Raji (cell line): ENCODE measurements around the gene SUPT3H.

Experiments
- POLR2A ChIP-seq: IDR thresholded peaks from 2 replicates; pipeline ENCODE4 v1.6.1; 2011; ENCODE audit warnings: low read depth, low read length, control low read depth; ENCODE audit not compliant: insufficient read depth

SUPT3H gene

DNA sequence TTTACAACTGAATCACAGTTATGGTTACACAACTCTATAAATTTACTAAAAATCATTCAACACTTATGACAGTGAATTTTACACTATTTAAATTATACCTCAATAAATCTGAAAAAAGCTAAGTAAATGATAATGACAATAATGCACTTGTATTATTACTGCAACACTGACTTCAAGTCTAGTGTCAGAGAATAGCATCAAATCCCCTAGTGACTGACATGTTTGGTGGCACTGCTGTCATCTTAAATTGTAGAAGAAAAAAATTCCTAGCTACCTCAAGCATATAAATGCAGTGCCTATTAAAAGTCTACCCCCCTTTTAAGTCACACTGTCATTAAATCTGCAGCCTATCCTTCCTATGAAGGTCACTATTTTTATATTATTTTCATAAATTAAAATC is 239.0 kb downstream of the SUPT3H start:
- TF ChIP-seq POLR2A: no peak

DNA sequence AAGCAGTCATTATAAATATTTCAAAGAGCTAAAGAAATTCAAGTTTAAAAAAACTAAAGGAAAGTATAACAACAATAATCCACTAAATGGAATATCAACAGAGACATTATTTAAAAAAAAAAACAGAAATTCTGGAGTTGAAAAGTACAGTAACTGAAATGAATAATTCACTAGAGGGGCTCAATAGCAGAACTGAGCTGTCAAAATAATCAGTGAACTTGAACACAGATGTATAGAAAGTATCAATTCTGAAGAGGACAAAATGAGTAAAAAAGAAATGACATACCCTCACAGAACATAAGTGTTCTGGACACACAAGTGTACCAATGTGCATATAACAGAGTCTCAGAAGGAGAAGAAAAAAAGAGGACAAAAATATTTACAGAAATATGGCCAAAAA is 241.2 kb downstream of the SUPT3H start:
- TF ChIP-seq POLR2A: no peak

DNA sequence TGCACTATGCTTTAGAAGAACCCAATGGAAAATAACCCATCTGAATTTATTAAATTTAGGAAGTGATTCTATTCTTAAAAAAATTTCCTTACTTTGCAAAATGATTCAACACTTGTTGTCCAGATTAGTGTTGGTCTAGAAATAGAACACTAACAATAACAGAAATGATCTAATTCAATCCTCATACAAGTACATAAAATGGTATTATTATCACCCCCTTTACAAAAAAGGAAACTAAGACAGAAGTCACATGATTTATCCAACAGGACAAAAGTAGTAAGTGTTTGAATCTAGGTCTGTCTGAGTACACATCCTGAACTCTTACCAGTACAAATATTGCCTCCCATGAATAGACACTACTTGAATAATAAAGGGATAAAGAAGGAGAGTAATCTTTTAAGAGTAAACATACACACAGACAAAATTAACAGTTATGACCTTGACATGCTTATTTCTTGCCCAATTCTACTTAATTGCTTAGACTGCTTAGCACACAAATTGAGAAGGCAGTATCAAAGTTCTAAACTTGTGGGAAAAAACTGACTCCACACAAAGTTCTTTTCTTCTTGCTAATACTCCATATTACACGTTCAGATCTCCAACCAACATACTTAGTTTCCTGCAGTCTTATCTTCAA is 245.0 kb downstream of the SUPT3H start:
- no peak for TF ChIP-seq POLR2A

DNA sequence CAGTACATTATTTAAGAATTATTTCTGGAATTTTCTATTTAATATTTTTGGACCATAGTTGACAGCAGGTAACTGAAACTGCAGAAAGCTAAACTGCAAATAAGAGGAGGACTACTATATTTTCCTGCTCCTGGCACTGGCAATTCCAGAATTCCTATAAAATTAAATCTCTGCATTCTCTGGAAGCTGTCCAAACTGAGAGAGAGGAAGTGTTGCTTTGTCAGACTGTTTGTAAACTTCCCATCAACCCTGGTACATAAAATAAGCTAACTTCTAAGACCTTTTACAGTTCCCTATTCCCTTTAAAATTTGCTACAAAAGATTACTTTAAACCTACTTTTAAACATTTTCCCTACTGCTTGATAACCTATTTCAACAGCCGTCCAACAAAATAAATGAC is 245.7 kb downstream of the SUPT3H start:
- TF ChIP-seq POLR2A: no peak

DNA sequence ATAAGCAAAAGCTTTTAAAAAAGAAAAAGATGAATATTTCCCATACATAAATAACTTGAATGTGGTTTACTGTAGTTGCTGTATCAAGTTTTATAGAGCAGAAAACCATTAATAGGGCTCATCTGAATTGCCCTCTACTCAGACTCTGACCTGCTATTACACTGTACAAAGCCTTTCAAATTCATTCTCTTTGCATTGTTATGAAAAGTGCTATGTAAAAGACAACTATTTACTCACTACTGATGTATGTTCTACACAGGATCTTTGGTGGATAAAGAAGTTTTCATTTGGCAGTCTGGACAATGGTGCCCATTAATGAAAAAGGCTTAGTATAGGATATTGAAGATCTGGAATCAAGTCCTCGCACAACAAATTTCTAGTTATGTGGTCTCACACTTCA is 248.7 kb downstream of the SUPT3H start:
- no peak for TF ChIP-seq POLR2A

DNA sequence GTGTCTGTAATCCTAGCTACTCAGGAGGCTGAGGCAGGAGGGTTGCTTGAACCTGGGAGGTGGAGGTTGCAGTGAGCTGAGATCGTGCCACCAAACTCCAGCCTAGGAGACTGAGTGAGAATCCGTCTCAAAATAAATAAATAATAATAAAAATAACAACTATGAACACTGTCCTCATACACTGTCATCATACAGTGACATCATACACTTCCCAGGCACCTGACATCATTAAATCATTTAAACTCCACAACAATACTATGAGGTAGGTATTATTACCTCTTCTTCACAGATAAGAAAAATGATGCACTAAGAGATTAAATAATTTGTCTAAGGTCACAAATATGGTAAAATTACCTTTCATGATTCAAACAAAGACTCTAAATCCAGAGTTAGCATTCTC is 250.5 kb downstream of the SUPT3H start:
- no peak for TF ChIP-seq POLR2A

DNA sequence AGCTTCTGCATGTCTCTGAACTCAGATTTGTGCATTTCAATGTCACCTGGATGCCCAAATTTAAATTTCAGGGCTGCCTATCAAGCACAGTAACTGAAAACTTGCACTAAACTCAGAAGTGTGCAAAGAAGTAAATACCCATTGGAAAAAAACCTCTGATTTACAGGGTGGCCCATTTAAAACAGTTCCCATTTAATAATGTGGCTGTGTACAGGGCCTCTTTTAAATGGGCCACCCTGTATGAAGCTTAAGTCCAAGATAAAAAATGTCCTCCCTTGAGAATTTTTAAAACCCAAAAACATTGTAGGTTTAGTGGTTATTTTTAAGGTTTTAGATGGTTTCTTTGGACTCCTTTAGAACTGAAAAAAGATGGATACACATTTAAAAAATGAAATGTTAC is 251.7 kb downstream of the SUPT3H start:
- no peak for TF ChIP-seq POLR2A

DNA sequence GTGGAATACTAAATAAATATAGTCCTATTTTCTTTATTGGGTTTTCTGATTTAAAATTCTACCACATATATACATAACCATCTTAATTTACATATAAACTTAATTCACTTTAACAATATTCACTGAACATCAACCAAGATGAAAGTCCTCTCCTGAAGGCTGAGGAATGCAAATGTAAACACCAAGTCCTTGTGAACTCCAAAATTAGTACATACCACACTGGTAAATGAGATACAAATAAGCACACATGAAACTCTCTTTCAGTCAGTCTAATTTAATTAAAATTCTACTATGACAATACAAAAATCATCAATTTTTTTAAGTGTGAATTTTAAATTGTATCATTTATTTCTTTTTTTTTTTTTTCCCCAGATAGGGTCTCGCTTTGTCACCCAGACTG is 254.7 kb downstream of the SUPT3H start:
- TF ChIP-seq POLR2A: no peak

DNA sequence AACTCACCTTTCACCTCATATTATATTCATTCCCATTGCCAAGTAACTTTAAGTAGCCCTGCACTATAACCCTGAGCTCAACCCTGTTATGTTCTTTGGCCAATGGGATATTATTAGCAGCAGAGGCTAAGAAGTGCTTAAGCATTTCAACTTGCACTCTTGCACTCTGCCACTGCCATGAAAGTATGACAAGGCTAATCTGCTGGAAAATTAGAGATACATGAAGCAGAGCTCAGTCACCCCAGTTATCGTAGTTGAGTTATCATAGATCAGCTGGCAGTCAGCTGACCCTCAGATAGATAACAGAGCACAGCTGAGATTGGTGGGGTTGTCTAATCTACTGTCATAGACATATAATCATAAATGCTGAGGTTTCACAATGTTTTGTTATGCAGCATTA is 259.0 kb downstream of the SUPT3H start:
- no peak for TF ChIP-seq POLR2A

DNA sequence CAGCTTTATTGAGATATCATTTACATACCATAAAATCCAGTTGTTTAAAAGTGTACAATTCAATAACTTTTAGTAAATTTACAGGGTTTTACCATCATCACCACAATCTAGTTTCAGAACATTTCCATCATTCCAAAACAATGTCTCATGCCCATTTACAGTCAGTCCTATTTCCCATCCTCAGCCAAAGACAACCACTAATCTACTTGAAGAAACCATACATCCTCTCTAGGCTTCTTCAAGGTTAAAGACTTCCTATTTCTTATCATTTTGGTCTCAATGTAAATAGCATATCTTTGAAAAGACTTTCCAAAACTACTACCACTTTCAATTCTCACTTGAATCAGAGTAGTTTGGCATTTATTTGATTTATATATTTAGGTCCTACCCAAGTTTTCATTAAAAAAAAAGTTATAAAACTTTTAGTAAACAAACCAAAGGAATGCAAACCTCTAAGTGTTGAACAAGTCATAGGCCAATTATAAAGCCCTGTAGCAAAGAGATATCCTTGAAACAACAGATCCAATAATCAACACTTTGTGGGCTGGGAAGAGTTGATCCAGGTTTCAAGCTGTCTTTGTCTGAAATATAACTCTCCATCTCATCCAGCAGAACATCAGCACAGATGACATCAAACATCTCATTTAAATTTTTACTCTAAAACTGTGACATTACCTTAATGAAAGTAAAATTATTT is 260.9 kb downstream of the SUPT3H start:
- no peak for TF ChIP-seq POLR2A

DNA sequence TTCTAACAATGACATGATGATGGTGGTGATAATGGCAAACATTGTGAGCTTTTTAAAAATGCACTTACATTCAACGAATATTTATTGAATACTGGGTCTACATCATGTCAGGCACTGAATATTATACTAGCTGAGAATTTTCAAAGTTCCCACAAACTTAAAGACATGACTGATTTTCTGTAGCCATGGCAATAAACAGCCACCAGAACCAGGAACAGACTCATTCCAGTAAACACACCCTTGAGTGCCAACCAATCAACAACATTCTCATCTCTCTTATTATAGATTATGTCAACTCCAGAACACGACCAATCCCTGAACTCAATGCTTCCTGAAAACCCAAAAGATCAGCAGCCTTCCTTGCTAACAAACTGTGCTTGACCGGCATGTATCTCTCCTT is 262.0 kb downstream of the SUPT3H start:
- no peak for TF ChIP-seq POLR2A

DNA sequence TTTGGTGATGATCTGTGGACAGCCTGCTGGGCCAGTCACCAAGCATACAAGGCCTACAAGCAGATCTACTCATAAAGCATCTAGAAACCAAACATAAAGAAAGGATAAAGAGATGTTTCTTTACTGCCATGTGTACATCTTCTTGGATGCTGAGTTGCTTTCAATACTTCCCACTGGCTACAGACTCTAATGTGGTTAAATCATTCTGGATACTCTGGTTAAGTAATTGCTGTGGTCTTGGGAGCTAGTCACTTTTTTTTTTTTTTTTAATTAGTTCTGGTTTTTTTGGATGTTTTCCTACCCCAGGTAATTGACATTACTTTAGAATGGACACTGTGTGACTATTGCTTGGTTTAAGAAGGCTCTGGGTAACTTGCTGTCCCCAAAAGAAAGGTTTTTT is 265.0 kb downstream of the SUPT3H start:
- no peak for TF ChIP-seq POLR2A

DNA sequence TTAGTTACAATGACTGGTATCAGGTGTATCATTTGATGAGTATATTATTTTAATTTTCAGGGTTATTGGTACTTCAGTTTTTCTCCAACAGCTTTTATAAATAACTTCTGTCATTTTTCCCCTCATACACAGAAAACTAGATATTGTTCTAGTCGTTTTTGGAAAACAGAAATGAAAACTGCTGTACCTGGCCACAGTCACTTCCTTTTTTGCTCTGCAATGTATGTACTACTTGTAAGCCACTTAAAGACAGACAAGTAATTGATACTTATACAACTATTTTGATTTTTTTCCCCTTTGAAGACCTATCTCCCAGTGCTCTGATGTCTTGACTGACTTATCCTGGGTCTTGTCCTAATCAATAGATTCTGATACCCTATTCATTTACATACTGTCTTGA is 268.2 kb downstream of the SUPT3H start:
- TF ChIP-seq POLR2A: no peak

DNA sequence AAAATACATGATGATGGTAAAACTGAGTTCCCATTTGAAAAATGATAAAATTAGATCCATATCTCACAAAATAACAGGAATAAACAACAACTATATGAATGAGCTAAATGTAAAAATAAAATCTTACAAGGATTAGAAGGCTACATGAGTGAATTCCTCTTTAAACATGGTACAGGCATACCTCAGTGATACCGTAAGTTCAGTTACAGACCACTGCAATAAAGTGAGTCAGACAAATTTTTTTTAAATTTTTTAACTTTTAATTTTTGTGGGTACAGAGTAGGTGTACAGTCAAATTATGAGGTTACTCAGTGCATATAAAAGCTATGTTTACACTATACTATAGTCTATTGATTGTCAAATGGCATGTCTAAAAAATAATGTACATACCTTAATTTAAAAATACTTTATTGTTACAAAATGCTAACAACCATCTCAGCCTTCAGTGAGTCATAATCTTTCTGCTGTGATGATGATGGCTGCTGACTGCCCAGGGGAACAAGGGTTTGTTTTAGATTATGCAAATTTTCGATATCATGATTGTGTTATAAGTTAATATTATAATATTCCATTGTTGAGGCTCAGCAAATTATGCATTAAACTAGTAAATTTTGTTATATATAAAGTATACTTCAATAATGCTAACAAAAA is 272.4 kb downstream of the SUPT3H start:
- TF ChIP-seq POLR2A: no peak

DNA sequence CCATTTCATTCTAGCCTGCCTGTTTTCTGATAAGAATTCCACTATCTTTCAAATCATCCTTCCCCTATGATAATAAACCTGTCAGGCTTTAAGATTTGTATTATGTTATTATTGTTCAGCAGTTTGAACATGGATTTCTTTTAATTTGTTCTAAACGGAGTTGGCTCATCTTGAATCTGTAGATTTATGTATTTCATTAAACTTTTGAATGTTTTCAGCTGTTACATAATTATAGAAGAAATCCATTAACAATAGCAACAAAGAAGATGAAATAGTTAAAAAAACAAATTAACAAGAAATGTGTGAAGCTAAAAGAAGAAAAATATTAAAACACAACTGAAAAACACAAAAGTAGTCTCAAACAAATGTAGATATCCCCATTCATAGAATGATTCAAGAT is 273.3 kb downstream of the SUPT3H start:
- no peak for TF ChIP-seq POLR2A

DNA sequence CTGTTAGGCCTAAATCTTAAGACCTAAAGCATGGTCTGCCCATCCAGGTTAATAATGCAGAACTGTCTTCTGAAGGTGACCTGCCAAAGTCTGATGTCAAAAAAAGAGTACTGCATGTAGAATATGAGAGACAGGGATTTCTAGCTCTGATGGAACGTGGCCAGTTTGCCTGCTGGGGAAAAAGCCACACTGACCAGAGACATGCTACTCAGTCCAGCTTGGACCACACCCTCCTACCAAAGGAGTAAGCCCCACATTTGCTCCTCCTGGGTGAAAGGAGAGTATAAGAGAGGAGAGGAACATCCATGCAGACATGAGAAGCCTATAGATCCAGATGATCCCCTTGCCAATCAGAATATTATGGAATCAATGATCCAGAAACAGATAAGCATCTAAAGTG is 279.5 kb downstream of the SUPT3H start:
- TF ChIP-seq POLR2A: no peak

DNA sequence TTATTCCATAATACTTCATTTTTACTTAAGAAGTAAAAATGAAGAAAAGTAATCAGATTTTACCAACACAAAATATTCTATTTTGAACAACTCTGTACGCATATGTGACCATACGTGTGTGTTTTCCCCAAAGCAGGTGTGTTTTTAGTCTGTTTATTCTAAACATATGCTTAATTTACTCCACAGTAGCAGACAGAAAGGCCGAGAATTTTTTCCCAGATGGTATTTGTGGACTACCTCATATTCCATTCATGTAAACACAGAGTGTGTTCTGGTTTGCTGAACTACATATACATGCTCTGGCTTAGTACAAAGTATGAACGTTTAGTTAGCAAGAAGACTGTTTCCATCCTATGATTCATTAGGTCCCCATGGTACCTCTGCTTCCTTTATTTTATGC is 282.9 kb downstream of the SUPT3H start:
- no peak for TF ChIP-seq POLR2A

DNA sequence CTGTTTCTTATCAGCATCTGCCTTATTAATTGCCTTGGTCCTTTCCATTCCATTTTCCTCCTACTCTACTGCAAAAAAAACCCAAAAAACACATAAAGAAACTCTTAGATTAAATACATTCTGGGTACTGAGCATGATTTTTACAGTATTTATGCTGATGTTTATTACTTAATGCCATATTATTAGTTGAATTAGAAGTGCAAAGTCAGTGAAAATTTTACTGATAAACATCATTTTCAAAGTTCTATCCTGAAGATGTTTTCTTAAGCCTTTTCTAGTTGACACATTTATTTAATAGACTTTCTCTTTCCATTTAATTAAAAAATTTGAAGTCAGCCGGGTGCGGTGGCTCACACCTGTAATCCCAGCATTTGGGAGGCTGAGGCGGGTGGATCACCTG is 285.6 kb downstream of the SUPT3H start:
- TF ChIP-seq POLR2A: no peak
